Activated CD4-positive, CD25-positive, alpha-beta regulatory T cell treated with anti-CD3 and anti-CD28 coated beads, Interleukin-2, amount 50 U/mL, for 24 hours (primary cell): ENCODE data around the gene RDH5.

ENCODE experiments used
- ATAC-seq, 2 donors: fragments of 150-1000 bp; cut with Tn5 transposase; one replicate each; pipeline ENCODE4 v1.10.0; 2021; ENCODE audit warnings: mild to moderate bottlenecking in 1 of 2, moderate library complexity in 1 of 2

The RDH5 gene, protein sequence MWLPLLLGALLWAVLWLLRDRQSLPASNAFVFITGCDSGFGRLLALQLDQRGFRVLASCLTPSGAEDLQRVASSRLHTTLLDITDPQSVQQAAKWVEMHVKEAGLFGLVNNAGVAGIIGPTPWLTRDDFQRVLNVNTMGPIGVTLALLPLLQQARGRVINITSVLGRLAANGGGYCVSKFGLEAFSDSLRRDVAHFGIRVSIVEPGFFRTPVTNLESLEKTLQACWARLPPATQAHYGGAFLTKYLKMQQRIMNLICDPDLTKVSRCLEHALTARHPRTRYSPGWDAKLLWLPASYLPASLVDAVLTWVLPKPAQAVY

DNA sequence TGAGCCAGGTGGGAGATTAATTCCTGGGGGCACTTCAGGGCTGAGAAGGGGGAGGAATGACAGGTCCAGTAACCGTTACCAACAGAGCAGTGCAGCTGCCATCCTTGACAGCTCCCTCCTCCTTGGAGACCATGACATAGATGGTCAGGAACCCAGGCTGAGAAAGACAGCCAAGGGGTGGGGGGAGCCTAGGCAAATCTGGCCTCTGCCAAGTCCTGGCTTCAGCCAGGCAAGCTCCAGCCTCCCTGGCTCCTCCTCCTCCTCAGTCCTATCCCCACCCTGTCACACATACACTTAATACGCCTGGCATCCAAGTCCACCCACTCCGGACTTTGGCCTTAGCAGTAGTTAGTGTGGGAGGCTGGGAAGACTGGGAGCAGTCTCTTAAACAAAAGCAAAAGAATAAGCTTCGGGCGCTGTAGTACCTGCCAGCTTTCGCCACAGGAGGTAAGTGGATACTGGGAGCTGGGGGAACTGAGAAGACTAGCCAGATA is at the start of gene RDH5:
Gene RDH5, plus strand, starts transcription at position 323 of the 494 bp plus-strand sequence. CDS start 792 bp downstream, outside the sequence.
- ATAC-seq = no peak

DNA sequence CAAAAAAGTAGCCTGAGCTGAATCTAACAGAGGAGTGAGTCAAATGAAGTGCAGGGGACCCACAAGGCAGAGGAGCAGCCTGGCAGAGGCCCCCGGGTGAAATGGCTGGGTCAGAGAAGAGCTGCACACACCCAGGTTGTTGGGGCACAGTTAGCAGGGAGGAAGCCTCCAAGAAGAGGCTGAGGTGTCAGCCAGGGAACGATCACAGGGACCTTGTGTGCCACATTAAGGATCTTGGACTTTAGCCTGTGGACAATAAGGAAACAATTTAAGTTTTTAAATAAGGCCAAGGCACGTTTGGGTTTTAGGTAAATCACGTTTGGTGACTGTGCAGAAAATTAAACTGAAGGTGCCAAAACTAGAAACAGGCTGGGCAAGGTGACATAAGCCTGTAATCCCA is 48.4 kb upstream of the RDH5 start:
- no peak for ATAC-seq

DNA sequence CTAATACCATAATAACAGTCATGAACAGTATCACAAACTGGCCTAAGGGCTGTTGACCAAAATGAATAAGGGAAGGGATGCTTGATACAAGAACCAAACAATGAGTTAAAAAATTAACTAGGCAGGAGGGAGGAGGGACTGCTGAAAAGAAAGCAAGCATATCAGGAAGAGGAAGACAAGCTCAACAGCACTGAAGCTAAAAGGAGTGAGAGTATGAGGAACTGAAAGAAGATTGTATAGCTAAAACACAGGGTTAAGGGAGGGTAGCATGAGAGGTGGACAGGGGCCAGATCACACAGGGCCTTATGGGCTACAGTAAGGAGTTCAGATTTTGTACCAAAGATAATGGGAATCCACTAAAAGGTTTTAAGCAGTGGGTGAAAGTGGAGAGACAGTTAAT is 46.6 kb upstream of the RDH5 start:
- ATAC-seq = no peak

DNA sequence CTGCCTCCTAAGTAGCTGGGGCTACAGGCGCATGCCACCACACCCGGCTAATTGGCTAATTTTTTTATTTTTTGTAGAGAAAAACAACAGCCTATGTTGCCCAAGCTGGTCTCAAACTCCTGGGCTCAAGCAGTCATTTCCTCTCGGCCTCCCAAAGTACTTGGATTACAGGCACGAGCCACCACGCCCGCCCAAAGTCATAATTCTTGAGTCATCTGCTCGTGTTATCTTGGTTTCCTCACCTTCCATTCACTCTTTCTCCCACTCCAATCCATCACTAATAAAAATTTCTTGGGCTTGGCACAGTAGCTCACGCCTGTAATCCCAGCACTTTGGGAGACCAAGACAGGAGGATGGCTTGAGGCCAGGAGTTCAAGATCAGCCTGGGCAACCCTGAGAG is 44.5 kb upstream of the RDH5 start:
- ATAC-seq = no peak

DNA sequence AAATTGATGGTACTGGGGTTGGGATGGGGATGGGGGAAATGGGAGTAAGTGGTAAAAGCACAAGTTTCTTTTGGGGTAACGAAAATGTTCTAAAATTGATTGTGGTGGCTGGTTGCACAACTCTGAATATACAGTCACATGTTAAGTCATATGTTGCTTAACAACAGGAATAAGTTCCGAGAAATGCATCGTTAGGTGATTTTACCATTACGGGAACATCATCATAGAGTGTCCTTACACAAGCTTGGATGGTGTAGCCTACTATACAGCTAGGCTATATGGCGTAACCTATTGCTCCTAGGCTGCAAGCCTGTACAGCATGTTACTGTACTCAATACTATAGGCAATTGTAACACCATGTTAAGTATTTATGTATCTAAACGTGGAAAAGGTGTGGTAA is 43.5 kb upstream of the RDH5 start:
- no peak for ATAC-seq

DNA sequence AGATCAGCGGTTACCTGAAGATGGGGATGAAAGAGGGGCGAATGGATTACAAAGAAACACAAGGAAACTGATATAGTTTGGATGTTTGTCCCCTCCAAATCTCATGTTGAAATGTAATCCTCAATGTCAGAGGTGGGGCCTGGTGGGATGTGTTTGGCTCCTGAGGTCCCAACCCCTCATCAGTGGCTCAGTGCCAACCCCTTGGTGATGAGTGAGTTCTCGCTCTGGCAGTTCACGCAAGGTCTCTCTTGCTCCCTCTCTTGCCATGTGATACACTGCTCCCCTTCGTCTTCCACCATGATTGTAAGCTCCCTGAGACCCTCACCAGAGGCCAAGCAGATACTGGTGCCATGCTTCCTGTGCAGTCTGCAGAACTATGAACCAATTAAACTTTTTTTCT is 40.5 kb upstream of the RDH5 start:
- no peak for ATAC-seq

DNA sequence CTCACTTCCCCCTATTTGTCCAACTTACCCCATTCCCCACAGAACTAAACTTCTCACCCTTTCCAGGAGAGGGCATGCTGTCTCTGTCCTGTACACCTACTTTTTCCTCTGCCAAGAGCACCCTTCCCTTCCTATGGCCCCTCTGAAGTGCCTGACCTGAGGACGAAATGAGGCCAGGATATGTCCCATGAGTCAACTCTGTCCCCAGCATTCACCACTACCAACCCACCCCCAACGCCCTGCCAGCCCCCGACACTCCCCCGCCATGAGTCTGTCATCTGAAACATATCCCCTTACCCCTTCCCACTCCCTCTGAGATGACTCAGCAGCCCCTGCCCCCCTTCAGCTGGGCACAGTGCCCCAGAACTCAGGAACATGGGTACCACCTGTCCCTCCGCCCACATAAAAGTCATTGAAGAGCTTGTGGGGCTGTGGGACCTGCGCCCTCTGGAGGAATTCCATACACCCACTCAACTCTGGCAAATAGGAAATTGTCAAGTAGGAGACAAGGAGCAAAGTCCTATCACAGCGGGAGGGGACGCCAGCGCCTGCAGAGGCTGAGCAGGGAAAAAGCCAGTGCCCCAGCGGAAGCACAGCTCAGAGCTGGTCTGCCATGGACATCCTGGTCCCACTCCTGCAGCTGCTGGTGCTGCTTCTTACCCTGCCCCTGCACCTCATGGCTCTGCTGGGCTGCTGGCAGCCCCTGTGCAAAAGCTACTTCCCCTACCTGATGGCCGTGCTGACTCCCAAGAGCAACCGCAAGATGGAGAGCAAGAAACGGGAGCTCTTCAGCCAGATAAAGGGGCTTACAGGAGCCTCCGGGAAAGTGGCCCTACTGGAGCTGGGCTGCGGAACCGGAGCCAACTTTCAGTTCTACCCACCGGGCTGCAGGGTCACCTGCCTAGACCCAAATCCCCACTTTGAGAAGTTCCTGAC is 38.8 kb upstream of the RDH5 start:
- no peak for ATAC-seq

DNA sequence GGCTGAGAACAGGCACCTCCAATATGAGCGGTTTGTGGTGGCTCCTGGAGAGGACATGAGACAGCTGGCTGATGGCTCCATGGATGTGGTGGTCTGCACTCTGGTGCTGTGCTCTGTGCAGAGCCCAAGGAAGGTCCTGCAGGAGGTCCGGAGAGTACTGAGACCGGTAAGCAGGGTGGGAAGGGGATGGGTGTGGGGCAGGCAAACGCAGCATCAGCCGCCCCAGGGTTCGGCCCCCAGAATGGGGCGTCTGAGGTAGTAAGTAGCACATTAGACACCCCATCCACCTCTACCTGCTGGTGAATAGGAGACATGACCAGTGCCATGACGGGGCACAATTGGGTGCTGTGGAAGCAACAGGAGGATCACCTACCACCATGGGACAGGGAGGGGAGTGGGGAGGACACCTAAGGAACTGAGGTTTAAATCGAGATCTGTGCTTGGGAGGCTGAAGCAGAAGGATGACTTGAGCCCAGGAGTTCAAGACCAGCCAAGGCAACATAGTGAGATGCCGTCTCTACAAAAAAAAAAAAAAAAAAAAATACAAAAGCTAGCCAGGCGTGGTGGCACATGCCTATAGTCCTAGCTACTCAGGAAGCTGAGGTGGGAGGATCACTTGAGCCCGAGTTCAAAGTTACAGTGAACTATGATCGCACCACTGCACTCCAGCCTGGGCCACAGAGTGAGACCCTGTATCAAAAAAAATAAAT is 38.0 kb upstream of the RDH5 start:
- ATAC-seq = no peak

DNA sequence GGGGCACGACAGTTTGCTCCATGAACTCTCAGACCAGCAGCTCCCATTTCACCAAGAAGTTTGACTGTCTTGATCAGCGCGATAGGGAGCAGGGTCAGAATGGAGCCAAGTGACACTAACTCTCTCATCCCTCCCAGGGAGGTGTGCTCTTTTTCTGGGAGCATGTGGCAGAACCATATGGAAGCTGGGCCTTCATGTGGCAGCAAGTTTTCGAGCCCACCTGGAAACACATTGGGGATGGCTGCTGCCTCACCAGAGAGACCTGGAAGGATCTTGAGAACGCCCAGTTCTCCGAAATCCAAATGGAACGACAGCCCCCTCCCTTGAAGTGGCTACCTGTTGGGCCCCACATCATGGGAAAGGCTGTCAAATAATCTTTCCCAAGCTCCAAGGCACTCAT is 36.5 kb upstream of the RDH5 start:
- no peak for ATAC-seq

DNA sequence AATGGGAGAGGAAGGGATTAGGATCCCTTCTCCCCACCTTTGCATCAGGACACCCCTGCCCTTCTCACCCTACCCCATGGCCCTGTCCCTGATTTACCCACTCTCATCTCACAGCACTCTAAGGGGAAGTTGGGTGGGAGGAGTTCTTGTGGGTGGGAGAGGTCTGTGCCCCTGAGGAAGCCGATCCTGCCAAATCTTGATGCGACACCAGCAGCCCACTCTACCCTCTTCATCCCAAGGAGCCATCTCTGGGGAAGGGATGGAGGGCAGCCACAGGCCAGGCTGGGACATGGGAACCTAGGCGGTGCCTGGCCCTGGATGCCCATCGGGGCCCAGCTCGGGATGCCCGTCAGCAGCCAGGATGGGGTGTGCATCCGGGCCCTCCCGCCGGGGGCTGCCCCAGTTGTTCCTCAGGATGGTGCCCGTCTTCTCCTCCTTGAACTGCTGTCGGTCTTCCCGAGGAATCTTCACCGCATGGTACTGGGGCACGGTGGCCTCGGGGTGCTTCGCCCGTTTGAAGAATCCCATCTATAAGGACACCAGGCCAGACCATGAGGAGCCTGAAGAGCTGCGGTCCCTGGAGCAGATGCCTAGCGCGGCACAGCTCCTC is 35.3 kb upstream of the RDH5 start:
- no peak for ATAC-seq

DNA sequence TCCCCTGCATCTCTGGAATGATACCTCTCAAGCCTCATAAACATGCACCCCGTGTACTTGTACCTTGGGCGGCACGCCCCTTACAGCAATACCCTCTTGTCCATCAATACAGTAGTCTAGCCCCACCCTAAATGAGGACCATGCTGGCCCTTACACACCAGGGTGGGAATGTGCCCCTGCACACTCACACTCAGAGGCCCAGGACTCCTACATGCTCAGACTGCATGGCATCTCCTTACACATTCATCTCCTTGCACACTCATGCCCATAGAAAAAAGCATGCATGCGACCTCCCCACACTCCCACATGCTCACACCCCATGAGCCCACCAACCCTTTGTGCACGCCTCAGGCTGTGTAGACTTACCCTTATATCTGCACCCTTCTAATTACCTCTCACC is 34.5 kb upstream of the RDH5 start:
- ATAC-seq = no peak

DNA sequence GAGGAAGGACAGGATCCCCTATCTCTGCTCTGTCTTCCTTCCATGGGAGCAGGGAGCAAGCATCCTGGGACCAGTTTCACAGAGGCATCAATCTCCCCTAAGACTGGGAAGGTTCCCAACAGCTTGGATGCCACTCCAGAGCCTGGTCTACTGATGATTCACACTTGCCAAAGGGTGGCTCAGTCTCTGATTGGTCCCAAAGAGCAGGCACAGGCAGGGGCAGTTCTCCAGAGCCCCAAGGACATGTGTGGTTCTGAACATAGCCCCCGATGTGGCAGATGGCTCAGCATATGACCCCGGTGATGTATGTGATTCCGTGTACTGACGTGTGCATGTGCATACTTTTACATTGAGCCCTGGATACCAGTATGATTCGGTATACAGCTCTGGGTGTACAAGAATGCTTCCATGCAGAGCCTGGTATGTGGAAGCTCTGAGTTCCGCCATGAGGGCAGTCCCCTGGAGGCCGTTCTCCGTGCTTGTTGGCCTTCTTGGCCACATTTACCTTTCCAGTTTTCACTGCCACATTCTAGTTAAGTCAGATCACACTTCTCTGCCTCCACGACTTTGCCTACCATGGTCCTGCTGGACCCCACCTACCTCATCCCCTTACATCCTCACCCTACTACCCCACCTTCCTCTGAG is 33.7 kb upstream of the RDH5 start:
- no peak for ATAC-seq

DNA sequence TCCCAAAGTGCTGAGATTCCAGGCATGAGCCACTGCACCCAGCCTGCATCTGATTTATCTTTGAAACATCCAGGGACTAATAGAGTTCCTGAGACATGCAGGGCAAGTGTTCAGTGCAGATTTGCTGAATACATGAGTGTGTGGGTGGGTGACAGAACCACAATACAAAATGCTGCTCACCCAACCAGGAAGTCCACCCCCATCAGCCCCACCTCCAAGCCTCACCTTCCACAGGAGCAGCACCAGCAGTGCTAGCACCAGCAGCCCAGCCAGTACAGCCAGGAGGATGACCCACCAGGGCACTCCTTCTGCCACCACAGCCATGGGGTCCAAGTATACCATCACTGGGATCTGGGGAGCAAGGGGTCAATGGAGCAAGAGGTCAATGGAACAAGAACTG is 32.4 kb upstream of the RDH5 start:
- ATAC-seq = no peak

DNA sequence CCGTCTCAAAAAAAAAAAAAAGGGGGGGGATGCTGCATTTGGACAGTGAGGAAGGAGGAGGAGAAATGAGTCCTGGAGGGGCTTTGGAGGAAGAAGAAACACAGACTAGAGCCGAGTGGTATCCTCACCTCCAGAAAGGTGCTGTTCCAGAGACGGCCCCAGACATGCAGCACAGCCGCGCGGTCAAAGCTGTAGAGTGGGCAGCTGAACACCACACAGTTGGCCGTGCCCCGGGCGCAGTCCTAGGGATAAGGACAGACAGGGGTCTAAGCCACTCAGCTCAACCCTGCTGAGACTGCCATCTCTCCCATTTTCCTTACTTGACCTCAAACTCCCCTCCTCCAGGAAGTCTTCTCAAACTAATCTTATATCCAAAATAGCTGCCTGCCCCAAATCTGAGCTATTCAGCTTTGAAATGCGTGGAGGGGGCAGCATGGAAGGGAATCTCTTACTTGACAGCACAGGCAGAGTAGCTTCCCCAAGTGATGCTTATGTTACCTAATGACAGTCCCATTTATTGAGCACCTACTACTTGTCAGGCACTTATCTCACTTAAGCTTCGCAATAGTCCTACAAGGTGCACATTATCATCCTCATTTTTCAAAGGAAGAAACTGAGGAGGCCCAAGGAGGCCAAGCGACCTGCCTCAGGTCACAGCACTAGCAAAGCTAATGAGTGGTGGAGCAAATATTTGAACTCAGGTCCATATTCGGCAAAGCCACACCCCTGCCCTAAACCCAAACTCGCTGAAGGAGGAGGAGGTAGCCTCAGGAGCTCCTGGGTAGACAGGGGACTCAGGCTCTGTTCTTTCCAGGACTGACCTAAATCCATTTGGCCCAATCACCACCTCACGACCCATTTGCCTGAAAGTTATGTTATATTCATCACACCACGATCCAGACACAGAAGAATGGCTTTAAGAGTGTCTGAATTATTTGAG is 31.2 kb upstream of the RDH5 start:
- no peak for ATAC-seq

DNA sequence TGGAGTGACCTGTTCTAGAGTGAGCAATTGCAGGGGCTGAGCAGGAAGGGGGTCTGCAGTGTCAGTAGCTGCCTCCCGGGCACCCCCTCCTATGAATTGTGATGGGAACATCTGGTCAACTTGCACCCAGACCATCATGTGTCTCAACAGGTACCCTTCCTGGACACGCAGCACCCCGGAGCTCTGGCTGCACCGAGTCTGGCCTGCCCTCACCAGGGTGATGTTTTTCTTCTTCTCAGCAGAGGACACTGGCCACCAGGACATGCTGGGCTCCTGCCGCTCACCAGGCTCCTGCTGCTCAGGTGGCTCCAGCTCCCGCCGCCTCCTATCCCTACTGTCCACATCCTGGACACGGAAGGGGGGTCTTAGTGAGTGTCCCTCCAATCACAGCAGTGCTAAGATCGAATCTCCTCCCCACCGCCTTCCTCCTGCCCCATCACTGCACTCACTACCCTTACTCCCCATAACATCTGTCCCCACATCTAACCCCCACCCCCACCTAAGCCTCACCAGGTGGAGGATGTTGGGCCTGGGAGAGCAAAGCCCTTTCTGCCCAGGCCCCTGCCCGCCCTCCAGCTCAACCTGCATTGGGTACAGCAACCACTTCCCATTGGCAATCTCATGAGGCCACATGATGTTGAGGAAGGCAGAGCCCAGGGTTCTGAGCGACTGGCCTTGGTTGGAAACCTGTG is 27.4 kb upstream of the RDH5 start:
- no peak for ATAC-seq

DNA sequence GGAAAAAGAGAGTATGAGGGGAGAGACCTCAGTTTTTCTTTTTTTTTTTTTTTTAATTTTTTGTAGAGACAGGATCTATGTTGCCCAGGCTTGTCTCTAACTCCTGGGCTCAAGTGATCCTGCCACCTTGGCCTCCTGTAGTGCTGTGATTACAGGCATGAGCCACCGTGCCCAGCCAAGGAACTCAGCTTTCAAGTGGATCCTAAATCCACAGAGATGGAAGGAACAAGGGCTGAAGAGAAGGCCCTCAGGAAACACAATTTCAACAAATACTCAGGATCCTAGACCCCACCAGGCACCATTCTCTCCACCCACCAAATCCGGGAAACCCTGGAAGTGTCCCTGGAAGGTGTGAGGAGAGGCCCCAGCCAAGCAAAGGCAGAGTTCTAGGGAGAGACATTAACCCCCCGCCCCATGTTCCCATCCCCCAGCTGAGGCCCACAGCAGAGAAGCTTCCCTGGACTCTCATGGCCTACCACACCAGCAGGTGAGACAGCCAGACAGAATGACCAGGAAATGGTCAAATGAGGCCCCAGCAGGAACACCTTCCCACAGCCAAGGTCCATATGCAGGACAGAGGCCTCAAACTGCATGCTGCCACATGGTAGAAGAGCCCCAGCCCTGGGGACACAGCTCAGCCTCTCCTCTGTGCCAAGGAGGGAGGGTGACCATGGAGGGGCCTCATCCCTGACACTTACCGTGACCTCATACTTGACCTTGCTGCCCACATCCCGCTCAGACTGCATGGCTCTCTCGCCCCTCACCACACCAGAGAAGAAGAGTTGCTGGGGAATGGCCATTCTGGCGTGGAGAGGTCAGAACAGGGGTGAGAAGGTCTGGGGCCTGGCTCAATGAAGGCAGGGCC is 26.6 kb upstream of the RDH5 start:
- no peak for ATAC-seq

DNA sequence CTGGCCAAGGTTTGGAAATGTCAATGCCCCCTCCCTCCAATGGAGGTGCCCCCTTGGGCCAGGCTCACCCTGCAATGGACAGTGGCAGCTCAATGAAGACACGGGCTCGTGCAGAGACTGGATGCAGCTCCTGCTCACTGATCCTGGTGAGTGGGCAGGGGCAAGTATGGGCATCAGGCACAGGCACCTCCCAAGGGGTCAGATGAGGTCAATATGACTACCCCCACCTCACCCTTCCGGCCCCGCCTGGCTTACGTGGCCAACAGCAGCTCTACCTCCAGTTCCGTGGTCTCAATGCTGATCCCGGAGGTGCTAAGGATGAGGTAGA is 26.0 kb upstream of the RDH5 start:
- ATAC-seq = no peak

DNA sequence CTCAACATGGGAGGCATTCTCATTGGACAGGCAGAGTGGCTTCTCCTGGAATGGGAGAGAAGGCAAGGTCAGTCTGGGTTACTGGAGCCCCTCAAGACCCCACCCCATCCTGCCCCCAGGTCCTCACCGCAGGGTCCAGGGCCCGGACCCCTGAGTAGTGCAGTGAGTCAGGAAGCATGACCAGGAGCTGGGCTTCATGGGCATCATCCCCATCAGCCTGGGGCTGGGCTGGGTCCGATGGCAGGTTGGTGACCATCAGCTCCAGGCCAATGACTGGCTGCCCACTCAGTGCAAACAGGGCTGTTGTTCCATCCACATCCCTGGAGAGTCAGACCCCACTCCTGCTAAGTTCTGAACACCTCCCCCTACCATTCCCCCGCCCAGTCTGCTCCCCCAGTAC is 25.5 kb upstream of the RDH5 start:
- no peak for ATAC-seq

DNA sequence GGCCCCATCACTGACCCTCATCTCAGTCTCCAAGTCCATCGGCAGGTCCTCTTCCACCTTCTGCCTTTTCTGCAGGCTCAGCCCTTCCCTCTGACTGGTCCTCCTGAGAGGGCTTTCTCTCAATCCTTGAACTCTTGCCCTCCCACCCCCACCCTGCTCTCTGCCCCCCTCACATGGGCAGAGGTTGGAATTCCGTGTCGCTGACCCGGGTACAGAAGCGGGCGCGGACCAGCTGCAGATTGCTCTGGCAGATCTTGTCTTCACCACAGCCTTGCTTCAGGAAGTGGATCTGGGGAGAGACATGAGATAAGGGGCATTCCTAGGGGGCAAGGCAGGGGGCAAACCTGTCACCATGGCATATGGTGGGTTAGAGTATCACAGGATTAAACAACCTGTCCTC is 24.8 kb upstream of the RDH5 start:
- ATAC-seq = no peak

DNA sequence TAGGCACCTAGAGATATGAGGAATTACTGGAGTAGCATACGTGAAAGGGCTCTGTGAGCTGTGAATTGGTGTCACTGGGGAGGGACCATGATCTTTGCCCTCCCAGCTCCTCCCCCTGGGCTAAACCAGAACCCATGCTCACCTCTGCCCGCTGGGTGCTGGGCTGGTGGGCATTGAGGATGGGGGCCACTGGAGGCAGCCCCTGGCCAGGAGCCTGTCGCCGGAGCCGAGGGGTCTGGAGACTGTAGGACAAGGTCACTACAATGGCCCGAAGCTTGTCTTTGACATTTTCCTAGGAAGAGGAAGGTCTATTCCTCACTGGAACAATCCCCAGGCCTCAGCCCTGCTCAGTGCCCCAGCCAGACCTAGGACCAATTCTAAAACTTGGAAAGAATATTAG is 24.1 kb upstream of the RDH5 start:
- ATAC-seq = no peak
